Muscle layer of duodenum (tissue), 2 donors: ENCODE measurements around the gene HBZ.

ENCODE experiments used
- H3K27ac ChIP-seq: one replicate; pipeline ENCODE4 v1.7.0; 2013; ENCODE audit warnings: mild to moderate bottlenecking, low read length
- H3K27me3 ChIP-seq: one replicate; pipeline ENCODE4 v1.7.0; 2013; ENCODE audit warnings: low read depth, mild to moderate bottlenecking, control low read depth, low read length
- H3K36me3 ChIP-seq, 2 donors: one replicate each; pipeline ENCODE4 v1.7.0; 2013; ENCODE audit warnings: low read length in 2 of 2, control low read depth in 1 of 2, mild to moderate bottlenecking in 1 of 2; ENCODE audit not compliant: insufficient read depth in 2 of 2, control insufficient read depth in 1 of 2
- H3K4me1 ChIP-seq, 2 donors: one replicate each; pipeline ENCODE4 v1.7.0; 2013; ENCODE audit warnings: low read length in 2 of 2, mild to moderate bottlenecking in 2 of 2, control low read depth in 1 of 2, moderate library complexity in 1 of 2; ENCODE audit not compliant: insufficient read depth in 2 of 2, control insufficient read depth in 1 of 2
- H3K4me3 ChIP-seq, 2 donors: one replicate each; pipeline ENCODE4 v1.7.0; 2013; ENCODE audit warnings: low read length in 2 of 2, low read depth in 1 of 2, mild to moderate bottlenecking in 1 of 2
- H3K9me3 ChIP-seq, 2 donors: one replicate each; pipeline ENCODE4 v1.7.0; 2013; ENCODE audit warnings: low read length in 2 of 2, control low read depth in 1 of 2, mild to moderate bottlenecking in 1 of 2; ENCODE audit not compliant: control insufficient read depth in 1 of 2
- donor health status: healthy.

HBZ gene

DNA sequence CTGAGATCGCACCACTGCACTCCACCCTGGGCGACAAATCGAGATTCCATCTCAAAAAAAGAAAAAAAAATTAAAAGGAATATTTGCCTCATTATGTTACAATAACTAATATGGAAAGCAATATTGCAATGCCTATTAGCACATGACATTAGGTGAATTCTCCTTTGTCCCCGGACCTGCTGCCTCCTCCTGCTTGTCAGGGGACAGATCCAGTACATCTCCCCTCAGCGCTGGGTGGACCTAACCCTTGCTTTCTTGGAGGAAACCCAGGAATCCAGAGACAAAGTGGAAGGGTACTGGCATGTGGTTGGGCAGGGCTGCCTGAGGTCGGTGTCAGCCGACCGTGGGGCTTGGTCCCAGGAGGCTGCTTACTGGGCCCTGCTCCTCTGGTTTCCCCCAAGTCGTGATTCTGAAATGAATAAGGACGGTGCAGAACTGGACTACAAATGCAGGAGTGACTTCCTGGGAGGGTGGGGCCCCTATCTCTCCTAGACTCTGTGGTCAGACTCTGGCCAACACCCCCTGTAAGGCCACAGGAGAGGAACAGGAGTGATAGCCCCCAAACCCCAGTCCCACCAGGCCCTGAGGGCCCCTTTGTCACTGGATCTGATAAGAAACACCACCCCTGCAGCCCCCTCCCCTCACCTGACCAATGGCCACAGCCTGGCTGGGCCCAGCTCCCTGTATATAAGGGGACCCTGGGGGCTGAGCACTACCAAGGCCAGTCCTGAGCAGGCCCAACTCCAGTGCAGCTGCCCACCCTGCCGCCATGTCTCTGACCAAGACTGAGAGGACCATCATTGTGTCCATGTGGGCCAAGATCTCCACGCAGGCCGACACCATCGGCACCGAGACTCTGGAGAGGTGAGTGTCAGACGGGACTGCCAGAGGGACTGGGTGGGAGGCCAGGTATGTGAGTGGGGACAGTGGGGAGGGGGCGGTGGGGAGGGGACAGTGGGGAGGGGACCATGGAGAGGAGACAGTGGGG lies at the start of gene HBZ:
Gene HBZ (plus strand): TSS at position 504 of the 988 bp plus-strand sequence. CDS start 266 bp downstream, at position 770.
- Histone ChIP-seq H3K4me1 (peaks cover 0 to 10% of the 10 kb centered on the region in 2 donors), H3K27ac (no peak within 1 kb of the TSS), H3K36me3 (no peaks in the 10 kb centered on the region), H3K27me3 (peaks cover 8% of the 10 kb centered on the region), H3K9me3 (no peaks in the 10 kb centered on the region), H3K4me3 (no peak within 1 kb of the TSS)

DNA sequence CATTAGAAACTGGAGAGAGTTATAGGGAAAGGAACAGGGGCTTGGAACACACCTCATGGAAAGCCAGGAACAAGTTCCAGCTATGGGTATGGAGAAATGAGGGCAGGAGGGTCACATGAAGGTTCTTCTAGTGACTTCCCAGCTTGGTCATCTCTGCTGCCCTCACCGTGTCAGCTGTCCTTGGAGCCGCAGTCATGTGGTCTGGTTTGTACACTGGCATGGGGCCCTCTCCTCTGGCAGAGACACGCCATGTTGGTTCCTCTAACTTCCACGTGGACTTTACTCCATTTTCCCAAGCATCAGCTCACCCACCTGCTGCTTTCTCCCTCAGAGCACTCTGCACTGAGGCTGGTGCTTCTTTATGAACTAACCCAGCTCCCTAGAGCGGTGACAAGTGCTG lies 48.1 kb upstream of the HBZ start:
- Histone ChIP-seq H3K27me3 (no peaks in the 10 kb centered on the region), H3K9me3 (no peaks in the 10 kb centered on the region), H3K4me3 (no peak overlapping the region), H3K4me1 (peaks cover 0 to 15% of the 10 kb centered on the region in 2 donors), H3K27ac (no peak overlapping the region), H3K36me3 (peaks cover 8 to 16% of the 10 kb centered on the region in 2 donors)

DNA sequence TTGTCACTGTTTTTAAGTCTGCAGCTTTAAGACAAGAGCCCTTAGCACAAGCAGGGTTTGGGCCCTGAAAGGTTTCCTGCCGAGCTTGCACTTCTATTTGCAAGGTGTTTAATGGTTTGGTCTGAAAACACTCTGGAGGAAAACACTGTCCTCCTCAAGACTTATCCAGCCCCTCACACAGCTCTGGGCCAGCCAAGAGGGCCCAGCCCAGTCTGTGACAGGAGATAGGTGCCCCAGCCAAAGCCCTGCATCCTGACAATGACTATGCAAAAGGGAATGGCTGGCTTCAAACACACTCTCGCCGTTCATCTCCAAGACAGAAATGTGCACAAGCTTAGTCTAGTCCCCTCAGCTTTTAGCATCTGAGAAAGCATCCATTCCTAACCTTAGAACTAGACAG lies 47.5 kb upstream of the HBZ start:
- peaks cover 0 to 15% of the 10 kb centered on the region in 2 donors for H3K4me1 ChIP-seq
- H3K27me3 ChIP-seq: no peaks in the 10 kb centered on the region
- H3K9me3 ChIP-seq: no peaks in the 10 kb centered on the region
- H3K36me3 ChIP-seq: peaks cover 13 to 16% of the 10 kb centered on the region in 2 donors
- H3K4me3 ChIP-seq: no peak overlapping the region
- H3K27ac ChIP-seq: no peak overlapping the region

DNA sequence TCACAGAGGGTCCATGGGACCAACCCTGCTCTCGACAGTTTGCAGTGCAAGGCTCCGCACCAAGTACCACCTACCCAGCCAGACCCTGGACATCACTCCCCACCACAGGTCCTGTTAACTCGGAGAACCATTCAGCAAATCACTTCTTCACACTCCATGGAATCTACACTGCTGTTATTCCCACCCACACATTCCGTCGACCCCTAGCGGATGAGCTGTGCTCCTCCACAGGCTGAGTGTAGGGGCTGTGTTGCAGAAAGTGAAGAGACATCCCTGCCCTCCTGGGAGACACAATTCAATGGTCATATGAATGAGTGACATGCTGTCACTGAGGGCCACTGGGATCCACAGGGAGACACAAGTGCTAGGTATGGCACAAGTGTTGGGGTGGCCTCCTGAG lies 46.9 kb upstream of the HBZ start:
- peaks cover 13 to 19% of the 10 kb centered on the region in 2 donors for H3K36me3 ChIP-seq
- no peak overlapping the region for H3K27ac ChIP-seq
- no peak overlapping the region for H3K4me3 ChIP-seq
- no peaks in the 10 kb centered on the region for H3K9me3 ChIP-seq
- H3K4me1 ChIP-seq: peaks cover 0 to 15% of the 10 kb centered on the region in 2 donors
- no peaks in the 10 kb centered on the region for H3K27me3 ChIP-seq

DNA sequence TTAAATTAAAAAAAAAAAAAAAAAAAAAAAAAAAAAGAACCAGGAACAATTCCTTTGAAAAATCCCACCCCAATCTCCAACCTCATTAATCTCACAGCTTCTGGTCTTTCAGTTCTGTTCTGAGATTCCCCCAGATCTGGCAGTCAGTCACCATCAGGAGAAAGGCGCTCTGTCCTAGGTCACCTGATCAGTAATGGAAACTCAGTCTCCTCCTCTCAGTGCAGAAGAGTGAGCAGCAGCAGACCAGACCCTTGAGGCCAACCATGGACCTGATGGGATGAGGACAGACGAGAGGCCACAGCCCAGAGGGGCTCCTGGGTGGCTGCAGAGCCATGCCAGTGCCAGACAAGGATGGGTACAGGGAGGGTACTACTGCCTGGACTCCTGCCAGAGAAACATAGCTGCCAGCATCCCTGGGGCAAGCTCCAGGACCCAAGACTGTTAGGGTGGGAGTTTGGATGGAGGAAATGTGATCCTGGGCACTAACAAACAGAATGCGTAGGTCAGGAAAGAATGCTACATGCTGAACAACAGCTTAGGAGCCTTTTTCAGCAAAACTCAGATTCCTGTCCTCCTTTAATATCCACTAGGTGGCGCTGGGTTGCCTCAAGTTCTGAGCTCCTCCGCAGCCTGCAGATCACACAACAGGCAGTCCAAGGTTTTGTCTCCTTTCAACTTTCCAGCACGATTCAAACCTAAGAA lies 45.7 kb upstream of the HBZ start:
- Histone ChIP-seq H3K36me3 (peaks cover 14 to 22% of the 10 kb centered on the region in 2 donors), H3K27me3 (no peaks in the 10 kb centered on the region), H3K4me1 (peaks cover 0 to 12% of the 10 kb centered on the region in 2 donors), H3K9me3 (no peaks in the 10 kb centered on the region), H3K27ac (no peak overlapping the region), H3K4me3 (no peak overlapping the region)

DNA sequence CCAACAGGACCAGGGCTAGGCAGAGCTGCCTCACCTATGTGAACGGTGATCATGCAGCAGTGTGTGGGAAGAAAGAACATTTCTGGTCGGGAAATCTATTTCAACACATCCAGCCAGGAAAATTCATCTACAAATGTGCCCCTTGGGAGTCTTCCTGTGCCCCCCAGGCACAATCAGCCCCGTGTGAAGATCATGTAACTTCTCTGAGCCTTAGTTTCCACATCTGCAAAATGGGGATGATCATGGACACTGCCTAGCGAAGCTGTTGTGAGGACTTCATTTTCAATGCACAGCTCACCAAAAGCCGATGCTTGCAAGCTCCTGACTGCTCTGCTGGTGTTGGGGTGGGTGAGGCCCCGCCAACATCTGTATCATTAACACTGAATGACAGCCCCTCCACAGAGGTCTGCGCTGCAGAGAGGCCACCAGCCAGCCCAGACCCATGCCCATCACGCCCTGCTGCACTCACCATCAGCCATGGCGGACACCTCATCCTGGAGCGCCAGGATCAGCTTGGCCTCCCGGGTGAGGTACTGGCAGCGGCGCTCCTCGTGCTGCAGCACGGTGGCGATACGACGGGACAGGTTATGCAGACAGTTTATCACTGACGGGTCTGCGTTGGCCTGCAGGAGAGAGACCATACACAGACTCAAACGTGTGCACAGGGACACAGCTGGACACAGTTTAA lies 40.1 kb upstream of the HBZ start:
- Histone ChIP-seq H3K9me3 (no peaks in the 10 kb centered on the region), H3K27me3 (no peaks in the 10 kb centered on the region), H3K4me3 (no peak overlapping the region), H3K27ac (no peak overlapping the region), H3K36me3 (peaks cover 27 to 39% of the 10 kb centered on the region in 2 donors), H3K4me1 (peaks cover 0 to 7% of the 10 kb centered on the region in 2 donors)

DNA sequence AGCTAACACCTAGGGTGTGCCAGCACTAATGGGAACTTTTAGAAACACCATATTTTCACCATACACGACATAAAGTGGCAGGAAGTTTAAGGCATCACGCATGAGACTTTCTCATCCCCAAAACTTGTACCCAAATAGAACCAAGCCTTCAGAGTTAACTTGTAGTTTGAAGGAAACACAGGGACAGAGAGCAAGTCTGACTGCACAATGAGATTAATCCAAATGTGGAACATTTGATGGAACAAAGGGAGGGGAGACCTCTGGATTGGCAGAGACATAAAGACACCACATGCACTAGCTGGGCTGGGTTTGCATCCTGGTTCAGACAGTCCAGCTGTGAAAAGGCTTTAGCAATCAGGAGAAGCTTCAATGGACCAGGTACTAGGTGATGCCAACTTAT lies 38.1 kb upstream of the HBZ start:
- Histone ChIP-seq H3K27ac (no peak overlapping the region), H3K27me3 (no peaks in the 10 kb centered on the region), H3K4me3 (no peak overlapping the region), H3K36me3 (peaks cover 21 to 37% of the 10 kb centered on the region in 2 donors), H3K4me1 (peaks cover 0 to 7% of the 10 kb centered on the region in 2 donors), H3K9me3 (no peaks in the 10 kb centered on the region)

DNA sequence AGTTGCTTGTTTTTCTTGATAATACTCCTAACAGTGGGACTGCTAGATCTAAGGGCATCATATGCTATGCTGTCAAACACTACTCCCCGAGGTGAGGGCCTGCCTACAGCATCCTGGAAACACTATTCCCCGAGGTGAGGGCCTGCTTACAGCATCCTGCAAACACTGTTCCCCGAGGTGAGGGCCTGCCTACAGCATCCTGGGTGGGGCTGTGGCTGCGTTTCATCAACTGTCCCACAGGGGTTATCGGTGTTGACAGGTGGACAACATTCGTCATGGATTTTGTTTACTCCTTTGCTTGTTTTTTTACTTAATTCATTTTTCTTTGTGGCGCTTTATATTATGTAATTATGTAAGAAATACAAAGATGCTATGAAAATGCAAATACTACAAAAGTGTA lies 36.4 kb upstream of the HBZ start:
- Histone ChIP-seq H3K36me3 (peaks cover 17 to 29% of the 10 kb centered on the region in 2 donors), H3K27me3 (no peaks in the 10 kb centered on the region), H3K4me3 (no peak overlapping the region), H3K27ac (no peak overlapping the region), H3K9me3 (no peaks in the 10 kb centered on the region), H3K4me1 (peaks cover 0 to 7% of the 10 kb centered on the region in 2 donors)

DNA sequence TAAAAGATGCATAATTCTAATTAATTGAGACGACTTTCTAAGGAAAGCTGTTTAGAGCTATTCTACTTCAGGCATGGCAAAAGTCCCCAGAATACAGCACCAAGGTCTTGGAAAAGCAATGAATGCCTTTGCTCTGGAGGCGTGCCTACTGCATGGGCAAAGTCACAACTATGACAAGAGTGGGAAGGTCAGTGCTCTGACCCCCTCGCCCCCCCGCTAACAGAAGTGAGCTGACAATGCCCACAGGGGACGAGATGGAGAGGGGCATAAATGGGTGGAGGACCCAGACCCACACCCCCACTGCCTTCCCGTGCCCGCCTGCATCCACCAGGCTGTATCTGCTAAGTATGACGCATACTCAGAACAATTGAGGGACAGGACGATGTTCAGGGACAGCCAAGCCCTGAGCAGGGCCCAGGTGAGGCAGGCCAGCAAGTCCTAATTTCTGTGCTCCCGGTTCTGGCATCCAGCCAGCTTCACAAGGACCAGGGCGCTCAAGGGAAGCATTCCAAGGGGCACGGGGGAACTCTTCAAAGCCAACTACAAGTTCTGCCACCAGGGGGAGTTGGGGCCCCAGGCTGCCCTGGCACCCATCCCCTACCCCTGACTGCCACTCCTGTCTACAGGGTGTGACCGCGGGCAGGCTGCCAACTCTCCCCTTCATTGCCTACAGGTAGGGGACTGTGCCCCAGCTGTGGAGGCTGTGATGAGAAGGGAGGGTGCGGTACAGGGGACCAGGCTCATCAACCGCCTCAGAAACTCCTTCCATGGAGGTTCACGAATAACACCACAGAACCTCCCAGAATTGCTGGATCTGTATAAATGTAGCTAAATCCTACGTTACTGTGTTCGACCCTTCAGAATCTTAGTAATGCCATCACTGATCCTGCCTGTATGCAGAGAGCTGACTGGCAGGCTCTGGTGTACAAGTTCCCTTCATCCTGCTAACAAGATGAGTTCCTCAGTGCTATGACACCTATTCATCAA lies 34.8 kb upstream of the HBZ start:
- no peaks in the 10 kb centered on the region for H3K9me3 ChIP-seq
- no peak overlapping the region for H3K27ac ChIP-seq
- no peaks in the 10 kb centered on the region for H3K27me3 ChIP-seq
- H3K4me3 ChIP-seq: no peak overlapping the region
- peaks cover 10 to 21% of the 10 kb centered on the region in 2 donors for H3K36me3 ChIP-seq
- peaks cover 0 to 7% of the 10 kb centered on the region in 2 donors for H3K4me1 ChIP-seq

DNA sequence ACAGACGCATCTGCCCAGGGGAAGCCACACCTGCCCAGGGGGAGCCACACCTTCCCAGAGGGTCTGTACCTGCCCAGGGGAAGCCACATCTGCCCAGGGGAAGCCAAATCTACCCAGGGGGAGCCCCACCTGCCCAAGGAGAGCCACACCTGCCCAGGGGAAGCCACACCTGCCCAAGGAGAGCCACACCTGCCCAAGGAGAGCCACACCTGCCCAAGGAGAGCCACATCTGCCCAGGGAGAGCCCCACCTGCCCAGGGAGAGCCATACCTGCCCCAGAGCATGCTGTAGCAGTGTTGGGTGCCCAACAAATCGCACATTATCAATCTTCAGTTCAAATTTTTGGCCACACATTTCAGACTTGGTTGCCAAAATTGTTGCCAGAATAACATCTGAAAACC lies 33.6 kb upstream of the HBZ start:
- H3K27me3 ChIP-seq: no peaks in the 10 kb centered on the region
- no peaks in the 10 kb centered on the region for H3K4me1 ChIP-seq
- no peaks in the 10 kb centered on the region for H3K9me3 ChIP-seq
- no peak overlapping the region for H3K4me3 ChIP-seq
- no peak overlapping the region for H3K27ac ChIP-seq
- H3K36me3 ChIP-seq: peaks cover 10 to 13% of the 10 kb centered on the region in 2 donors
